ENCODE data around the gene SERPINA3.

GRCh38 chr14:94562941-94563883, 49.0 kb upstream of the SERPINA3 start:
- TF ChIP-seq POLR2AphosphoS5 (IDR thresholded peaks at IDR 0.05) = no peak
- TF ChIP-seq, protein P1, sequence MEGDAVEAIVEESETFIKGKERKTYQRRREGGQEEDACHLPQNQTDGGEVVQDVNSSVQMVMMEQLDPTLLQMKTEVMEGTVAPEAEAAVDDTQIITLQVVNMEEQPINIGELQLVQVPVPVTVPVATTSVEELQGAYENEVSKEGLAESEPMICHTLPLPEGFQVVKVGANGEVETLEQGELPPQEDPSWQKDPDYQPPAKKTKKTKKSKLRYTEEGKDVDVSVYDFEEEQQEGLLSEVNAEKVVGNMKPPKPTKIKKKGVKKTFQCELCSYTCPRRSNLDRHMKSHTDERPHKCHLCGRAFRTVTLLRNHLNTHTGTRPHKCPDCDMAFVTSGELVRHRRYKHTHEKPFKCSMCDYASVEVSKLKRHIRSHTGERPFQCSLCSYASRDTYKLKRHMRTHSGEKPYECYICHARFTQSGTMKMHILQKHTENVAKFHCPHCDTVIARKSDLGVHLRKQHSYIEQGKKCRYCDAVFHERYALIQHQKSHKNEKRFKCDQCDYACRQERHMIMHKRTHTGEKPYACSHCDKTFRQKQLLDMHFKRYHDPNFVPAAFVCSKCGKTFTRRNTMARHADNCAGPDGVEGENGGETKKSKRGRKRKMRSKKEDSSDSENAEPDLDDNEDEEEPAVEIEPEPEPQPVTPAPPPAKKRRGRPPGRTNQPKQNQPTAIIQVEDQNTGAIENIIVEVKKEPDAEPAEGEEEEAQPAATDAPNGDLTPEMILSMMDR (IDR thresholded peaks at IDR 0.05) = no peak

All from sigmoid colon (tissue), 4 donors.